GM19455 (cell line): ENCODE measurements around the gene MGAT4B.

Experiments used
- ATAC-seq: cut with Tn5 transposase; IDR thresholded peaks from one replicate; pipeline ENCODE4 v1.9.1; 2021; ENCODE audit not compliant: unreplicated experiment

Gene MGAT4B

GRCh38 chr5:179773686-179774040, 33.0 kb downstream of the MGAT4B start:
- ATAC-seq: no peak

- no peak for ATAC-seq
These were observed 34.3 kb downstream of the MGAT4B start for GRCh38 chr5:179772351-179772750.

- ATAC-seq: no peak
These were observed 35.3 kb downstream of the MGAT4B start for GRCh38 chr5:179771311-179771895.

- ATAC-seq: no peak
These were observed 36.9 kb downstream of the MGAT4B start for GRCh38 chr5:179769796-179770195.

GRCh38 chr5:179769271-179769670, 37.4 kb downstream of the MGAT4B start:
- no peak for ATAC-seq

- ATAC-seq: no peak
These were observed 38.2 kb downstream of the MGAT4B start for GRCh38 chr5:179768326-179769085.

- ATAC-seq: no peak
These were observed 39.1 kb downstream of the MGAT4B start for GRCh38 chr5:179767496-179768100.

- ATAC-seq: no peak
These were observed 39.8 kb downstream of the MGAT4B start for GRCh38 chr5:179766726-179767455.

- ATAC-seq: no peak
These were observed 40.5 kb downstream of the MGAT4B start for GRCh38 chr5:179766021-179766725.

GRCh38 chr5:179765400-179765799, 41.3 kb downstream of the MGAT4B start:
- no peak for ATAC-seq

GRCh38 chr5:179764056-179764455, 42.6 kb downstream of the MGAT4B start:
- no peak for ATAC-seq

- no peak for ATAC-seq
These were observed 43.3 kb downstream of the MGAT4B start for GRCh38 chr5:179763215-179763945.

- no peak for ATAC-seq
These were observed 43.9 kb downstream of the MGAT4B start for GRCh38 chr5:179762781-179763176.

GRCh38 chr5:179762079-179762780, 44.4 kb downstream of the MGAT4B start:
- no peak for ATAC-seq

- peak; percentile 39 for ATAC-seq
These were observed 46.8 kb downstream of the MGAT4B start for GRCh38 chr5:179759581-179760551.

GRCh38 chr5:179758955-179759354, 47.7 kb downstream of the MGAT4B start:
- no peak for ATAC-seq

- ATAC-seq: no peak
These were observed 51.6 kb downstream of the MGAT4B start for GRCh38 chr5:179755022-179755421.

GRCh38 chr5:179753971-179754370, 52.7 kb downstream of the MGAT4B start:
- no peak for ATAC-seq
